T-cell (primary cell): Measurements from ENCODE around the gene RPGRIP1. TPM values are rescaled to one million over a fixed set of nuclear protein-coding genes. Genes with fewer than 3 reads are reported as not detected.
A peak's percentile ranks its signal among the peaks of the same experiment; 100 is the strongest.

Source experiments
- ATAC-seq, 4 experiments: fragments of 200-7000 bp in 3 of 4; fragments of 150-1000 bp in 1 of 4; cut with Tn5 transposase; replicated peaks in 1 of 4; 1 replicate in 3 of 4; 2 replicates in 1 of 4; pipeline ENCODE4 v1.10.0; 2021; ENCODE audit warnings: moderate library complexity in 3 of 4, mild to moderate bottlenecking in 2 of 4, moderate number of reproducible peaks in 1 of 4
- CTCF ChIA-PET, 2 donors: fragments of 300-600 bp; sonication (Branson Sonifier 250); formaldehyde crosslinking; loops; one replicate each; lab custom pipeline; 2022; ENCODE audit warnings: antibody characterized with exemption in 2 of 2; lab: Charles Lee
- POLR2A ChIA-PET, 2 donors: fragments of 300-600 bp; sonication (Branson Sonifier 250); formaldehyde crosslinking; loops; one replicate each; lab custom pipeline; 2022; ENCODE audit warnings: antibody characterized with exemption in 2 of 2; lab: Charles Lee
- DNase-seq, 35 experiments: peaks; one replicate each; pipeline versions ENCODE4 v3.0.0 to v3.0.0-alpha.2; 2013 to 2023
- H3K27ac ChIP-seq: one replicate; pipeline ENCODE4 v1.5.1; 2013; ENCODE audit warnings: low read length
- H3K27me3 ChIP-seq, 2 experiments: replicated peaks in 1 of 2; 1 replicate in 1 of 2; 2 replicates in 1 of 2; pipeline versions ENCODE4 v1.6.1 to v1.7.0; 2013; ENCODE audit warnings: low read length in 1 of 2, mixed read lengths in 1 of 2; ENCODE audit not compliant: control insufficient read depth in 2 of 2, insufficient read depth in 2 of 2; ENCODE audit errors: extremely low read depth in 1 of 2
- H3K36me3 ChIP-seq, 2 donors: 1 replicate in 1 of 2; 2 replicates in 1 of 2; pipeline versions ENCODE4 v1.6.1 to v1.7.0; 2013; ENCODE audit warnings: low read length in 1 of 2; ENCODE audit not compliant: control insufficient read depth in 2 of 2, insufficient read depth in 1 of 2; ENCODE audit errors: extremely low read depth in 1 of 2
- H3K4me1 ChIP-seq, 2 experiments: 1 replicate in 1 of 2; 2 replicates in 1 of 2; pipeline versions ENCODE4 v1.6.1 to v1.7.0; 2013; ENCODE audit warnings: low read length in 2 of 2, mixed read lengths in 1 of 2; ENCODE audit not compliant: insufficient read depth in 2 of 2, control insufficient read depth in 1 of 2; ENCODE audit errors: extremely low read depth in 1 of 2
- H3K4me3 ChIP-seq, 2 donors: 1 replicate in 1 of 2; 2 replicates in 1 of 2; pipeline versions ENCODE4 v1.5.1 to v1.7.0; 2013; ENCODE audit warnings: mild to moderate bottlenecking in 2 of 2, low read length in 1 of 2, moderate library complexity in 1 of 2; ENCODE audit not compliant: control insufficient read depth in 1 of 2; ENCODE audit errors: extremely low read depth in 1 of 2
- H3K9me3 ChIP-seq: 2 replicates; pipeline ENCODE4 v1.7.0; 2013
- H3K27ac Mint-ChIP-seq, 2 donors: one replicate each; pipeline ENCODE4 v1.8.0; 2020 to 2021; ENCODE audit warnings: mild to moderate bottlenecking in 2 of 2, mixed read lengths in 2 of 2
- H3K27me3 Mint-ChIP-seq, 2 donors: one replicate each; pipeline ENCODE4 v1.8.0; 2021 to 2022; ENCODE audit warnings: mixed read lengths in 2 of 2
- H3K36me3 Mint-ChIP-seq: one replicate; pipeline ENCODE4 v1.8.0; 2021; ENCODE audit warnings: mixed read lengths
- H3K4me1 Mint-ChIP-seq, 3 donors: one replicate each; pipeline ENCODE4 v1.8.0; 2020 to 2022; ENCODE audit warnings: mixed read lengths in 3 of 3, mild to moderate bottlenecking in 1 of 3
- H3K4me3 Mint-ChIP-seq, 3 donors: one replicate each; pipeline ENCODE4 v1.8.0; 2020 to 2022; ENCODE audit warnings: mild to moderate bottlenecking in 3 of 3, mixed read lengths in 3 of 3, moderate library complexity in 3 of 3
- H3K9me3 Mint-ChIP-seq, 3 donors: one replicate each; pipeline ENCODE4 v1.8.0; 2020 to 2022; ENCODE audit warnings: mixed read lengths in 3 of 3
- WGBS: methylation state at CpG from one replicate; pipeline ENCODE4 v1.1.5; 2013; ENCODE audit warnings: missing lambda C conversion rate; ENCODE audit not compliant: insufficient coverage; 5-methylcytosine and 5-hydroxymethylcytosine counted together
- total RNA-seq, 35 experiments: library from RNA in 6 of 35; stranded (reverse) in 6 of 35; fragments of 120-200 nt in 1 of 35; gene quantifications; one replicate each; pipeline versions ENCODE4 v1.2.1 to v1.2.4 and lab custom pipeline; 2013 to 2026

Gene RPGRIP1
- under 1 TPM in 2 of 5 donors, not detected in 3; 0.16 to 0.76 TPM for total RNA-seq
- 0.11 TPM for total RNA-seq (2013)
- 0 to 0.45 (median 0.06) reads per million in 29 experiments for total RNA-seq (lab: John Stamatoyannopoulos, UW)

GRCh38 chr14:21279783-21280182 lies at the start of gene RPGRIP1:
Gene RPGRIP1, plus strand, starts transcription at chr14:21280083. Its CDS starts 7,894 bp downstream, at chr14:21287977.
- Mint-ChIP-seq H3K4me3 (no peak within 1 kb of the TSS), H3K27me3 (peaks cover 0 to 2% of the 10 kb centered on the region in 2 donors), H3K27ac (no peak within 1 kb of the TSS), H3K36me3 (no peaks in the 10 kb centered on the region), H3K9me3 (no peaks in the 10 kb centered on the region), H3K4me1 (peaks cover 0 to 4% (median 4%) of the 10 kb centered on the region in 3 donors)
- CTCF ChIA-PET = interaction anchor here in 1 of 2 donors (0.7 kb wide), 1 partner anchor 1528 kb away, joined by 4 read pairs; no protein-coding TSS in a partner anchor
- POLR2A ChIA-PET = interaction anchor here in 1 of 2 donors (0.6 kb wide), 1 partner anchor 15 kb away, joined by 3 read pairs; no protein-coding TSS in a partner anchor
- Histone ChIP-seq H3K4me3 (no peak within 1 kb of the TSS), H3K27me3 (no peaks in the 10 kb centered on the region), H3K27ac (no peak within 1 kb of the TSS), H3K9me3 (no peaks in the 10 kb centered on the region), H3K4me1 (no peaks in the 10 kb centered on the region), H3K36me3 (no peaks in the 10 kb centered on the region)
- no CpG with 5 or more reads among the region's 2 CpGs for WGBS
- DNase-seq = no peak
- no peak for ATAC-seq

- peaks cover 66% of the 10 kb centered on the region for H3K36me3 Mint-ChIP-seq
- H3K4me3 Mint-ChIP-seq = peak overlapping the region; percentile 57 to 77 (median 66)
- no peaks in the 10 kb centered on the region for H3K27me3 Mint-ChIP-seq
- peak overlapping the region; percentile 90 to 96 for H3K27ac Mint-ChIP-seq
- no peaks in the 10 kb centered on the region for H3K9me3 Mint-ChIP-seq
- peak overlapping the region; percentile 69 for H3K27ac ChIP-seq
- ATAC-seq (peak; percentile 26 to 39 (median 38)), DNase-seq (peak in 19 of 35 experiments; percentile 22 to 63 (median 30))
- H3K27me3 ChIP-seq = no peaks in the 10 kb centered on the region
- no peaks in the 10 kb centered on the region for H3K9me3 ChIP-seq
- H3K36me3 ChIP-seq = peaks cover 0 to 74% of the 10 kb centered on the region in 2 donors
- H3K4me1 Mint-ChIP-seq = peaks cover 80 to 89% (median 88%) of the 10 kb centered on the region in 3 donors
- 32% methylated on average over 5 of the region's 14 CpGs for WGBS
- CTCF ChIA-PET = interaction anchor here (0.6 to 1.6 kb wide), 4 partner anchors 9 to 20 kb away, joined by 3 to 6 read pairs (median 5); no protein-coding TSS in a partner anchor
- no peak overlapping the region for H3K4me3 ChIP-seq
- POLR2A ChIA-PET = interaction anchor here (0.6 to 3.0 kb wide), 10 partner anchors 11 to 37 kb away, joined by 3 to 19 read pairs (median 6); no protein-coding TSS in a partner anchor
- H3K4me1 ChIP-seq = peaks cover 42 to 47% of the 10 kb centered on the region in 2 experiments
These were observed 48.7 kb upstream of the RPGRIP1 start for GRCh38 chr14:21231020-21231652.

- Histone ChIP-seq H3K27ac (peak overlapping the region; percentile 69), H3K27me3 (no peaks in the 10 kb centered on the region), H3K4me1 (peaks cover 42 to 55% of the 10 kb centered on the region in 2 experiments), H3K4me3 (no peak overlapping the region), H3K36me3 (peaks cover 0 to 62% of the 10 kb centered on the region in 2 donors), H3K9me3 (no peaks in the 10 kb centered on the region)
- CTCF ChIA-PET = interaction anchor here in 1 of 2 donors (2.0 kb wide), 1 partner anchor 8 kb away, joined by 6 read pairs; no protein-coding TSS in a partner anchor
- peaks cover 84 to 93% (median 92%) of the 10 kb centered on the region in 3 donors for H3K4me1 Mint-ChIP-seq
- peak overlapping the region; percentile 56 to 76 for H3K27ac Mint-ChIP-seq
- no peak for ATAC-seq
- peaks cover 48% of the 10 kb centered on the region for H3K36me3 Mint-ChIP-seq
- POLR2A ChIA-PET = interaction anchor here in 1 of 2 donors (0.7 to 1.2 kb wide), 3 partner anchors 21 to 24 kb away, joined by 3 to 5 read pairs (median 4); no protein-coding TSS in a partner anchor
- peak in 1 of 35 experiments; percentile 53 for DNase-seq
- peak overlapping the region in 2 of 3 donors; percentile 19 to 31 for H3K4me3 Mint-ChIP-seq
- H3K9me3 Mint-ChIP-seq = no peaks in the 10 kb centered on the region
- H3K27me3 Mint-ChIP-seq = no peaks in the 10 kb centered on the region
- WGBS = 71% methylated on average over 3 of the region's 8 CpGs
These were observed 46.3 kb upstream of the RPGRIP1 start for GRCh38 chr14:21233457-21234076.

- no peak for ATAC-seq
- POLR2A ChIA-PET = interaction anchor here in 1 of 2 donors (1.7 kb wide), 1 partner anchor 31 kb away, joined by 7 read pairs; no protein-coding TSS in a partner anchor
- peaks cover 37 to 56% of the 10 kb centered on the region in 2 experiments for H3K4me1 ChIP-seq
- no peaks in the 10 kb centered on the region for H3K9me3 ChIP-seq
- H3K4me3 ChIP-seq = no peak overlapping the region
- H3K27me3 Mint-ChIP-seq = no peaks in the 10 kb centered on the region
- H3K27ac ChIP-seq = no peak overlapping the region
- CTCF ChIA-PET = interaction anchor here in 1 of 2 donors (0.6 to 1.6 kb wide), 3 partner anchors 13 to 154 kb away, joined by 3 to 5 read pairs (median 3); no protein-coding TSS in a partner anchor
- H3K36me3 ChIP-seq = peaks cover 0 to 63% of the 10 kb centered on the region in 2 donors
- WGBS = no CpG with 5 or more reads among the region's 5 CpGs
- H3K9me3 Mint-ChIP-seq = no peaks in the 10 kb centered on the region
- H3K27me3 ChIP-seq = no peaks in the 10 kb centered on the region
- H3K36me3 Mint-ChIP-seq = peaks cover 48% of the 10 kb centered on the region
- H3K27ac Mint-ChIP-seq = peak overlapping the region; percentile 56 to 76
- H3K4me1 Mint-ChIP-seq = peaks cover 89 to 98% (median 97%) of the 10 kb centered on the region in 3 donors
- DNase-seq = no peak
- peak overlapping the region in 2 of 3 donors; percentile 19 to 25 for H3K4me3 Mint-ChIP-seq
These were observed 45.8 kb upstream of the RPGRIP1 start for GRCh38 chr14:21234112-21234511.

- Mint-ChIP-seq H3K27ac (peak overlapping the region; percentile 66 to 74), H3K4me3 (peak overlapping the region in 2 of 3 donors; percentile 21 to 34), H3K36me3 (peaks cover 19% of the 10 kb centered on the region), H3K4me1 (peaks cover 75 to 92% (median 89%) of the 10 kb centered on the region in 3 donors), H3K27me3 (no peaks in the 10 kb centered on the region), H3K9me3 (no peaks in the 10 kb centered on the region)
- peaks cover 0 to 51% of the 10 kb centered on the region in 2 donors for H3K36me3 ChIP-seq
- DNase-seq (no peak), ATAC-seq (peak in 3 of 4 experiments; percentile 13 to 56 (median 46))
- peak overlapping the region; percentile 26 for H3K27ac ChIP-seq
- no peaks in the 10 kb centered on the region for H3K27me3 ChIP-seq
- ChIA-PET POLR2A (interaction anchor here in 1 of 2 donors (0.6 kb wide), 1 partner anchor 113 kb away, joined by 3 read pairs; no protein-coding TSS in a partner anchor), CTCF (interaction anchor here in 1 of 2 donors (1.0 kb wide), 1 partner anchor 17 kb away, joined by 3 read pairs; no protein-coding TSS in a partner anchor)
- WGBS = no CpG with 5 or more reads among the region's 6 CpGs
- H3K4me1 ChIP-seq = peaks cover 34 to 35% of the 10 kb centered on the region in 2 experiments
- no peaks in the 10 kb centered on the region for H3K9me3 ChIP-seq
- no peak overlapping the region for H3K4me3 ChIP-seq
These were observed 42.7 kb upstream of the RPGRIP1 start for GRCh38 chr14:21236948-21237797.
